Body of pancreas (tissue), 4 donors: ENCODE data around the gene PIP5KL1.

Experiments used
- CTCF ChIP-seq, 7 experiments: fragments of 450-650 bp in 4 of 7; fragments of 200-600 bp in 3 of 7; sonication (generic) in 3 of 7; IDR thresholded peaks; one replicate each; pipeline ENCODE4 v1.5.1; 2016 to 2019; ENCODE audit warnings: antibody characterized with exemption in 7 of 7
- POLR2A ChIP-seq, 3 donors: fragments of 450-650 bp; IDR thresholded peaks; one replicate each; pipeline ENCODE4 v1.6.1; 2016; ENCODE audit warnings: antibody characterized with exemption in 3 of 3, mild to moderate bottlenecking in 2 of 3

- TF ChIP-seq CTCF (IDR thresholded peaks at IDR 0.05) = no peak
- TF ChIP-seq POLR2A (IDR thresholded peaks at IDR 0.05) = no peak
These were observed 28.8 kb upstream of the PIP5KL1 start for GRCh38 chr9:127959398-127959797.
